NT2/D1 (cell line): ENCODE measurements around the gene KDM2A.
A peak's percentile ranks its signal among the peaks of the same experiment; 100 is the strongest.
"Not testable (repeated sequence)": the region's sequence is repeated elsewhere in the genome, so short reads cannot be mapped to it uniquely, and the experiment has no call there.

Experiments used
- DNase-seq: peaks from one replicate; pipeline ENCODE4 v3.0.0-alpha.2; 2011; ENCODE audit warnings: low read depth, low spot score
- H3K27me3 ChIP-seq: 2 replicates; pipeline ENCODE4 v1.6.0; 2011; ENCODE audit warnings: mild to moderate bottlenecking; ENCODE audit not compliant: insufficient read length, insufficient read depth
- H3K36me3 ChIP-seq: 2 replicates; pipeline ENCODE4 v1.6.1; 2011; ENCODE audit warnings: mild to moderate bottlenecking, low read length, mixed read lengths; ENCODE audit not compliant: insufficient read depth, insufficient read length
- H3K4me1 ChIP-seq: 2 replicates; pipeline ENCODE4 v1.5.1; 2011; ENCODE audit not compliant: insufficient read depth, insufficient read length
- H3K4me3 ChIP-seq: 2 replicates; pipeline ENCODE4 v1.5.1; 2011; ENCODE audit warnings: low read depth; ENCODE audit not compliant: insufficient read length
- H3K9ac ChIP-seq: 2 replicates; pipeline ENCODE4 v1.6.0; 2011; ENCODE audit warnings: low read depth; ENCODE audit not compliant: insufficient read length
- H3K9me3 ChIP-seq: 2 replicates; pipeline ENCODE4 v1.5.1; 2011; ENCODE audit warnings: mild to moderate bottlenecking, low read length; ENCODE audit not compliant: insufficient read depth
- SUZ12 ChIP-seq: IDR thresholded peaks from 2 replicates; pipeline ENCODE4 v1.6.1; 2011; ENCODE audit not compliant: insufficient read length, insufficient read depth; ENCODE audit errors: extremely low read depth
- YY1 ChIP-seq: IDR thresholded peaks from 2 replicates; pipeline ENCODE4 v1.6.1; 2011; ENCODE audit not compliant: insufficient read length, insufficient read depth
- ZNF274 ChIP-seq: IDR thresholded peaks from 2 replicates; pipeline ENCODE4 v1.6.1; 2011; ENCODE audit warnings: mild to moderate bottlenecking, low read depth, low read length

KDM2A gene

GRCh38 chr11:67230406-67230805, 111.3 kb downstream of the KDM2A start:
- no peaks in the 10 kb centered on the region for H3K4me1 ChIP-seq
- TF ChIP-seq YY1 (no peak), ZNF274 (no peak), SUZ12 (no peak)
- H3K9me3 ChIP-seq: no peaks in the 10 kb centered on the region
- no peak for DNase-seq
- H3K36me3 ChIP-seq: peaks cover 78% of the 10 kb centered on the region
- no peaks in the 10 kb centered on the region for H3K27me3 ChIP-seq
- no peak overlapping the region for H3K4me3 ChIP-seq
- no peak overlapping the region for H3K9ac ChIP-seq

- Histone ChIP-seq H3K9me3 (no peaks in the 10 kb centered on the region), H3K4me3 (no peak overlapping the region), H3K27me3 (no peaks in the 10 kb centered on the region), H3K9ac (no peak overlapping the region), H3K36me3 (peaks cover 73% of the 10 kb centered on the region), H3K4me1 (no peaks in the 10 kb centered on the region)
- no peak for DNase-seq
- TF ChIP-seq ZNF274: no peak
- TF ChIP-seq YY1: no peak
- TF ChIP-seq SUZ12: no peak
Measured at GRCh38 chr11:67230886-67231285, 111.8 kb downstream of the KDM2A start.

GRCh38 chr11:67233584-67234190, 114.6 kb downstream of the KDM2A start:
- peaks cover 51% of the 10 kb centered on the region for H3K36me3 ChIP-seq
- H3K4me3 ChIP-seq: no peak overlapping the region
- TF ChIP-seq ZNF274 (no peak), SUZ12 (no peak), YY1 (no peak)
- H3K27me3 ChIP-seq: no peaks in the 10 kb centered on the region
- no peak for DNase-seq
- peaks cover under 1% of the 10 kb centered on the region for H3K4me1 ChIP-seq
- H3K9ac ChIP-seq: no peak overlapping the region
- no peaks in the 10 kb centered on the region for H3K9me3 ChIP-seq

GRCh38 chr11:67234571-67234970, 115.5 kb downstream of the KDM2A start:
- not testable (repeated sequence) for DNase-seq, H3K9me3 ChIP-seq, H3K27me3 ChIP-seq, H3K4me1 ChIP-seq, H3K4me3 ChIP-seq, H3K9ac ChIP-seq
- H3K36me3 ChIP-seq: peaks cover 42% of the 10 kb centered on the region

- H3K9me3 ChIP-seq: no peaks in the 10 kb centered on the region
- peaks cover 8% of the 10 kb centered on the region for H3K4me1 ChIP-seq
- no peak for DNase-seq
- H3K9ac ChIP-seq: no peak overlapping the region
- H3K4me3 ChIP-seq: no peak overlapping the region
- H3K36me3 ChIP-seq: peaks cover 38% of the 10 kb centered on the region
- H3K27me3 ChIP-seq: no peaks in the 10 kb centered on the region
- TF ChIP-seq ZNF274 (no peak), SUZ12 (no peak)
Measured at GRCh38 chr11:67237574-67237973, 118.5 kb downstream of the KDM2A start.

- DNase-seq: no peak
- Histone ChIP-seq H3K4me1 (peaks cover 8% of the 10 kb centered on the region), H3K9me3 (no peaks in the 10 kb centered on the region), H3K27me3 (no peaks in the 10 kb centered on the region), H3K9ac (peak overlapping the region; percentile 61), H3K36me3 (peaks cover 44% of the 10 kb centered on the region), H3K4me3 (peak overlapping the region; percentile 0)
- TF ChIP-seq ZNF274 (no peak), SUZ12 (no peak), YY1 (no peak)
Measured at GRCh38 chr11:67238894-67239782, 120.1 kb downstream of the KDM2A start.

- DNase-seq: peak; percentile 100
- Histone ChIP-seq H3K9me3 (no peaks in the 10 kb centered on the region), H3K9ac (peak overlapping the region; percentile 98), H3K36me3 (peaks cover 45% of the 10 kb centered on the region), H3K4me3 (peak overlapping the region; percentile 98), H3K27me3 (no peaks in the 10 kb centered on the region), H3K4me1 (peaks cover 8% of the 10 kb centered on the region)
- TF ChIP-seq YY1: no peak
- TF ChIP-seq ZNF274: no peak
- no peak for TF ChIP-seq SUZ12
Measured at GRCh38 chr11:67239783-67240575, 120.9 kb downstream of the KDM2A start.
